H1 (cell line): Measurements from ENCODE around the gene TEX9. TPM values are rescaled to one million over a fixed set of nuclear protein-coding genes. Genes with fewer than 3 reads are reported as not detected.

Experiments used
- CTCF ChIA-PET: fragments of 300-600 bp; sonication (Branson Sonifier 250); formaldehyde crosslinking; loops from one replicate; lab custom pipeline; 2021; ENCODE audit not compliant: partially characterized antibody; lab: Charles Lee
- POLR2A ChIA-PET: fragments of 300-600 bp; sonication (Branson Sonifier 250); formaldehyde crosslinking; loops from one replicate; lab custom pipeline; 2021; ENCODE audit warnings: inconsistent platforms; ENCODE audit not compliant: partially characterized antibody; lab: Charles Lee
- DNase-seq, 2 experiments: peaks; one replicate each; pipeline versions ENCODE4 v3.0.0 to v3.0.0-alpha.2; 2010 to 2022; ENCODE audit warnings: low spot score in 2 of 2, low read depth in 1 of 2, mixed read lengths in 1 of 2
- FAIRE-seq: peaks from 2 replicates; lab custom pipeline; 2011; peaks lifted over from hg19 to GRCh38; lab: Jason Lieb, UNC
- H2AFZ ChIP-seq: 2 replicates; pipeline ENCODE4 v1.8.1; 2012; ENCODE audit warnings: low read length, inconsistent platforms
- H2AK5ac ChIP-seq: 2 replicates; pipeline ENCODE4 v1.6.1; 2013; ENCODE audit warnings: low read depth, low read length
- H2BK120ac ChIP-seq: replicated peaks from 2 replicates; pipeline ENCODE3; 2013; ENCODE audit warnings: low read depth, low read length, inconsistent platforms
- H2BK12ac ChIP-seq: 2 replicates; pipeline ENCODE4 v1.6.1; 2013; ENCODE audit warnings: low read depth, low read length
- H2BK15ac ChIP-seq: 2 replicates; pipeline ENCODE4 v1.6.1; 2013; ENCODE audit warnings: low read length
- H2BK20ac ChIP-seq: 2 replicates; pipeline ENCODE4 v1.6.1; 2013; ENCODE audit warnings: low read length
- H2BK5ac ChIP-seq: 2 replicates; pipeline ENCODE4 v1.6.1; 2013; ENCODE audit warnings: low read depth, low read length
- H3K14ac ChIP-seq: 2 replicates; pipeline ENCODE4 v1.6.1; 2013; ENCODE audit warnings: inconsistent platforms; ENCODE audit not compliant: insufficient read length
- H3K18ac ChIP-seq: 2 replicates; pipeline ENCODE4 v1.6.1; 2013; ENCODE audit warnings: low read length; ENCODE audit errors: extremely low read depth
- H3K23ac ChIP-seq: 2 replicates; pipeline ENCODE4 v1.6.1; 2013; ENCODE audit warnings: inconsistent platforms; ENCODE audit not compliant: insufficient read length
- H3K23me2 ChIP-seq: 2 replicates; pipeline ENCODE4 v1.6.1; 2013; ENCODE audit warnings: low read depth, low read length
- H3K27ac ChIP-seq: 2 replicates; pipeline ENCODE4 v1.6.1; 2011; ENCODE audit warnings: low read depth, low read length, inconsistent platforms
- H3K27me3 ChIP-seq, 4 experiments: replicated peaks in 1 of 4; 1 replicate in 1 of 4; 2 replicates in 3 of 4; pipeline versions ENCODE4 v1.6.1 to v1.8.1; 2011 to 2013; ENCODE audit warnings: low read length in 3 of 4, mild to moderate bottlenecking in 3 of 4, inconsistent platforms in 2 of 4, mixed read lengths in 2 of 4, moderate library complexity in 1 of 4; ENCODE audit not compliant: control insufficient read depth in 3 of 4, insufficient read depth in 3 of 4; ENCODE audit errors: extremely low read depth in 1 of 4
- H3K36me3 ChIP-seq, 4 experiments: 2 replicates each; pipeline versions ENCODE4 v1.6.1 to v1.8.1; 2011 to 2013; ENCODE audit warnings: mild to moderate bottlenecking in 4 of 4, low read length in 3 of 4, moderate library complexity in 2 of 4, control low read depth in 1 of 4, inconsistent platforms in 1 of 4; ENCODE audit not compliant: insufficient read depth in 4 of 4, control insufficient read depth in 2 of 4
- H3K4ac ChIP-seq: replicated peaks from 2 replicates; pipeline ENCODE3; 2013; ENCODE audit warnings: low read length, low read depth, mixed read lengths, inconsistent platforms; ENCODE audit not compliant: insufficient read length
- H3K4me1 ChIP-seq, 4 experiments: replicated peaks in 1 of 4; 1 replicate in 1 of 4; 2 replicates in 3 of 4; pipeline versions ENCODE4 v1.6.1 to v1.8.1; 2011 to 2013; ENCODE audit warnings: low read length in 3 of 4, inconsistent platforms in 2 of 4, mixed read lengths in 1 of 4; ENCODE audit not compliant: insufficient read depth in 4 of 4, control insufficient read depth in 3 of 4
- H3K4me2 ChIP-seq, 2 experiments: 2 replicates each; pipeline versions ENCODE4 v1.6.1 to v1.8.1; 2011 to 2013; ENCODE audit warnings: low read depth in 2 of 2, low read length in 2 of 2, control low read depth in 1 of 2, inconsistent platforms in 1 of 2, mild to moderate bottlenecking in 1 of 2; ENCODE audit not compliant: insufficient read depth in 1 of 2
- H3K4me3 ChIP-seq, 4 experiments: fragments of 200-600, 300-600 bp in 1 of 4; sonication (generic), shearing (Covaris generic), sonication (Bioruptor Twin) in 1 of 4; 2 replicates each; pipeline versions ENCODE4 v1.5.1 to v1.8.1; 2011 to 2016; ENCODE audit warnings: low read length in 4 of 4, low read depth in 3 of 4, control low read depth in 2 of 4, inconsistent platforms in 2 of 4, mild to moderate bottlenecking in 2 of 4, mixed read lengths in 1 of 4, moderate library complexity in 1 of 4; ENCODE audit not compliant: insufficient read depth in 2 of 4; ENCODE audit errors: extremely low read depth in 1 of 4
- H3K56ac ChIP-seq: replicated peaks from 2 replicates; pipeline ENCODE3; 2013; ENCODE audit warnings: low read depth, mild to moderate bottlenecking, mixed read lengths, low read length, inconsistent platforms; ENCODE audit not compliant: insufficient read length
- H3K79me1 ChIP-seq: 2 replicates; pipeline ENCODE4 v1.6.1; 2013; ENCODE audit warnings: low read depth, low read length, control low read depth
- H3K79me2 ChIP-seq, 2 experiments: 2 replicates each; pipeline versions ENCODE4 v1.6.1 to v1.8.1; 2012 to 2013; ENCODE audit warnings: low read length in 2 of 2, mild to moderate bottlenecking in 2 of 2, inconsistent platforms in 1 of 2; ENCODE audit not compliant: insufficient read depth in 2 of 2, control insufficient read depth in 1 of 2
- H3K9ac ChIP-seq, 4 experiments: replicated peaks in 1 of 4; 1 replicate in 1 of 4; 2 replicates in 3 of 4; pipeline versions ENCODE4 v1.6.1 to v1.8.1; 2011 to 2013; ENCODE audit warnings: low read depth in 3 of 4, low read length in 3 of 4, control low read depth in 2 of 4, mild to moderate bottlenecking in 2 of 4, moderate library complexity in 2 of 4, inconsistent platforms in 1 of 4; ENCODE audit errors: extremely low read depth in 1 of 4
- H3K9me3 ChIP-seq, 2 experiments: 2 replicates each; pipeline versions ENCODE4 v1.6.1 to v1.8.1; 2012 to 2013; ENCODE audit warnings: mild to moderate bottlenecking in 2 of 2, moderate library complexity in 2 of 2, control low read depth in 1 of 2, inconsistent platforms in 1 of 2, low read depth in 1 of 2, low read length in 1 of 2, mixed read lengths in 1 of 2; ENCODE audit not compliant: insufficient read depth in 2 of 2
- H4K20me1 ChIP-seq, 2 experiments: replicated peaks in 1 of 2; 2 replicates each; pipeline versions ENCODE3 to v1.8.1; 2011 to 2013; ENCODE audit warnings: inconsistent platforms in 2 of 2, low read length in 2 of 2, mild to moderate bottlenecking in 1 of 2; ENCODE audit not compliant: insufficient read depth in 2 of 2, control insufficient read depth in 1 of 2
- H4K5ac ChIP-seq: 2 replicates; pipeline ENCODE4 v1.6.1; 2013; ENCODE audit warnings: low read length, low read depth, mixed read lengths, inconsistent platforms; ENCODE audit not compliant: insufficient read length
- H4K8ac ChIP-seq: 2 replicates; pipeline ENCODE4 v1.8.0; 2013; ENCODE audit warnings: mild to moderate bottlenecking, moderate library complexity, low read length, inconsistent platforms; ENCODE audit not compliant: insufficient read depth; ENCODE audit errors: extremely low read depth
- H4K91ac ChIP-seq: replicated peaks from 2 replicates; pipeline ENCODE3; 2013; ENCODE audit warnings: low read length, mixed read lengths, inconsistent platforms; ENCODE audit not compliant: insufficient read length
- CBX5 ChIP-seq: fragments of 300-800, 300-1000 bp; sonication (generic); IDR thresholded peaks from 2 replicates; pipeline ENCODE4 v1.7.1; 2016; ENCODE audit warnings: antibody characterized with exemption, low read length, low read depth
- GABPA ChIP-seq: IDR thresholded peaks from 2 replicates; pipeline ENCODE4 v1.6.1; 2011; ENCODE audit warnings: mild to moderate bottlenecking, low read length, moderate library complexity, borderline replicate concordance; ENCODE audit not compliant: insufficient read depth
- SAP30 ChIP-seq: fragments of 300-600 bp; sonication (generic); IDR thresholded peaks from 2 replicates; pipeline ENCODE4 v1.7.1; 2012; ENCODE audit warnings: low read length, moderate library complexity, mild to moderate bottlenecking, inconsistent platforms; ENCODE audit not compliant: insufficient read depth, insufficient replicate concordance
- WGBS, 2 experiments: shearing (Covaris generic) in 1 of 2; methylation state at CpG; one replicate each; pipeline versions ENCODE4 v1.1.6 to v1.1.7; 2013 to 2015; ENCODE audit warnings: low lambda C conversion rate in 2 of 2, mixed read lengths in 2 of 2, inconsistent platforms in 1 of 2, low coverage in 1 of 2, missing lambda C conversion rate in 1 of 2; ENCODE audit not compliant: insufficient replicate concordance in 2 of 2, insufficient coverage in 1 of 2, insufficient read length in 1 of 2; ENCODE audit errors: extremely low coverage in 1 of 2, missing lambda C conversion rate in 1 of 2; 5-methylcytosine and 5-hydroxymethylcytosine counted together
- polyA plus RNA-seq, 7 experiments: library from polyadenylated mRNA; depleted of rRNA in 3 of 7; stranded (reverse) in 5 of 7; unstranded in 2 of 7; fragments of >200 nt in 5 of 7; fragments of 200-250 nt in 2 of 7; gene quantifications; 1 replicate in 5 of 7; 2 replicates in 1 of 7; 4 replicates in 1 of 7; pipeline versions ENCODE4 v1.2.1 to v1.2.3, GENCODE V29; 2011 to 2013; ENCODE audit warnings: missing spikeins in 2 of 7, mixed read lengths in 2 of 7
- total RNA-seq: library from RNA; stranded (reverse); fragmentation: NEBNext Ultra II Directional; extraction: Animal tissue kit (Norgen Biotek cat#: 25700); gene quantifications from 2 replicates; pipeline ENCODE4 v1.2.1, GENCODE V29; 2021
- TF ChIP-seq, protein P1 (sequence below): IDR thresholded peaks from 2 replicates; pipeline ENCODE4 v1.6.1; 2011; ENCODE audit warnings: low read depth, mild to moderate bottlenecking, low read length; ENCODE audit not compliant: insufficient read depth
- TF ChIP-seq, protein P2 (sequence below): IDR thresholded peaks from 2 replicates; pipeline ENCODE4 v1.6.1; 2011; ENCODE audit warnings: low read length, improper control_type of control experiment

Gene TEX9
- total and polyA plus RNA-seq, 2 of the 8 experiments (the other 6 are each of a cell fraction or from before 2014, with no cell fraction given) = 3.4 to 12.3 TPM

DNA sequence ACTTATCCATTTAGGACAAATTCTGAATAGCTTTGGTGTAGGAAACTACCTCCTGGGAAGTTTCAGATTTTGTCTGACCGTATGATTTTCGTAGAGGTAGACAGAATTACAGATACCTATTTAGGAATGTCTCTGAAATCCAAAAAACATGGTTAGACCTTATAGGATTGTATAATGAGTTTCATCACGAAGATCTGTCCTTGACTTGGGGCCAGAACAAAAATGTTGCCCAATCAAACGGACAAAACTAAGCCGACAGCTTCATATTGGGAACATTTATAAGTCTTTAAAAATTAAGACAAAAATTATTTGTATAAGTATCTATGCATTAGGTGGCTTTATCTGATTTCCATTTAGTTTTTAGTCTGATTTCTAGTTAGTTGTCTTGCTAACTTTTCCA is 67.1 kb downstream of the TEX9 start:
- Histone ChIP-seq H3K27me3 (no peaks in the 10 kb centered on the region), H4K20me1 (no peaks in the 10 kb centered on the region), H4K8ac (no peak overlapping the region), H3K23ac (no peak overlapping the region), H2BK15ac (no peak overlapping the region), H3K56ac (no peak overlapping the region), H2BK120ac (no peak overlapping the region), H2BK12ac (no peak overlapping the region), H3K79me1 (no peaks in the 10 kb centered on the region), H3K18ac (no peak overlapping the region), H3K4me1 (no peaks in the 10 kb centered on the region), H3K23me2 (no peaks in the 10 kb centered on the region), H4K91ac (no peak overlapping the region), H3K14ac (no peak overlapping the region), H4K5ac (no peak overlapping the region), H3K9me3 (no peaks in the 10 kb centered on the region), H2BK20ac (no peak overlapping the region), H2AK5ac (no peak overlapping the region), H2AFZ (no peak overlapping the region), H3K4me2 (no peak overlapping the region), H3K9ac (no peak overlapping the region), H3K27ac (no peak overlapping the region), H3K4ac (no peak overlapping the region), H3K4me3 (no peak overlapping the region), H2BK5ac (no peak overlapping the region), H3K79me2 (no peaks in the 10 kb centered on the region), H3K36me3 (peaks cover 0 to 2% (median 0%) of the 10 kb centered on the region in 4 experiments; a peak in 1 of 8 replicates)
- DNase-seq (no peak), FAIRE-seq (no peak)
- CTCF ChIA-PET = no interaction called here
- TF ChIP-seq, protein P1, sequence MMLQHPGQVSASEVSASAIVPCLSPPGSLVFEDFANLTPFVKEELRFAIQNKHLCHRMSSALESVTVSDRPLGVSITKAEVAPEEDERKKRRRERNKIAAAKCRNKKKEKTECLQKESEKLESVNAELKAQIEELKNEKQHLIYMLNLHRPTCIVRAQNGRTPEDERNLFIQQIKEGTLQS = no peak
- TF ChIP-seq SAP30 (no peak), CBX5 (no peak), GABPA (no peak)
- TF ChIP-seq, protein P2, sequence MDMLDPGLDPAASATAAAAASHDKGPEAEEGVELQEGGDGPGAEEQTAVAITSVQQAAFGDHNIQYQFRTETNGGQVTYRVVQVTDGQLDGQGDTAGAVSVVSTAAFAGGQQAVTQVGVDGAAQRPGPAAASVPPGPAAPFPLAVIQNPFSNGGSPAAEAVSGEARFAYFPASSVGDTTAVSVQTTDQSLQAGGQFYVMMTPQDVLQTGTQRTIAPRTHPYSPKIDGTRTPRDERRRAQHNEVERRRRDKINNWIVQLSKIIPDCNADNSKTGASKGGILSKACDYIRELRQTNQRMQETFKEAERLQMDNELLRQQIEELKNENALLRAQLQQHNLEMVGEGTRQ = no peak
- POLR2A ChIA-PET = no interaction called here
- 91% methylated on average over 5 of the region's 5 CpGs; no CpG with 5 or more reads in 1 of the 2 experiments for WGBS, 2 experiments
